HG03342 (cell line): Measurements from ENCODE around the gene SATB1.

ENCODE experiments used
- ATAC-seq: cut with Tn5 transposase; IDR thresholded peaks from one replicate; pipeline ENCODE4 v1.9.1; 2021; ENCODE audit warnings: mild to moderate bottlenecking, moderate library complexity; ENCODE audit not compliant: unreplicated experiment

The SATB1 gene

DNA sequence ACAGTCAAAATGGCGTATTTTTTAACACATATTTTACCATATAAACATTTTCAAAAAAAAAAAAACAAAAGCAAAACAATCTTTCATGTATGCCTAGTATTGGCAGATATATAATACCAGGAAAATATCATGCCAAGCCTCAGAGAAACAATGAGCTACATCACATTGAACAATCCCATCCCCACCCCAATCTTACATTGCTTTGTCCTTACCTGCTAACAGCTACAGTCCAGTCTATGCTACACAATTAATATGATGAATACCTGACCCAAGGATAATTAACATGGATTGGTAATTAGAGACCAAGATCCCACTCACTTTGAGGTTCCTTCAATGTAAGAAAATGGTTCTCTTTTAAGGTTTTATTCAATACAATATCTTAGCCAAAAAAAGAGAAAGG is 7.6 kb upstream of the SATB1 start:
- no peak for ATAC-seq

DNA sequence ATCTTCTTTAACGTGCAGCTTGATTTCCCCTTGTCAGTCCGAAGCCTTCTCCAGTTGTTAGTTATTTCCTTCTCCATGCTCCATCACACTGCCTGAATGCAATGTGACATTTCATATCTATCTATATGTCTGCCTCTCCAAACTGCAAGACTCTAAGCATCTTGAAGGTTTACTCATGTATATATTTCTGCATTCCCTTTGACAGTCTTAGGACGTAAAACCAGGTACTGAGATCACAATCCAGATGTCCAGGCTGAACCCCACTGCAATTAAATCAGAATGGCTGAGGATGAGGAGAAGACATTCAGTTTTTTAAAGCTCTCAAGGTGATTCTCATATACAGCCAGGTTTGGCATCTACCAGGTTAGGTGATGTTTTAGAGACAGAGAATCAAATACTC is 6.1 kb upstream of the SATB1 start:
- no peak for ATAC-seq

DNA sequence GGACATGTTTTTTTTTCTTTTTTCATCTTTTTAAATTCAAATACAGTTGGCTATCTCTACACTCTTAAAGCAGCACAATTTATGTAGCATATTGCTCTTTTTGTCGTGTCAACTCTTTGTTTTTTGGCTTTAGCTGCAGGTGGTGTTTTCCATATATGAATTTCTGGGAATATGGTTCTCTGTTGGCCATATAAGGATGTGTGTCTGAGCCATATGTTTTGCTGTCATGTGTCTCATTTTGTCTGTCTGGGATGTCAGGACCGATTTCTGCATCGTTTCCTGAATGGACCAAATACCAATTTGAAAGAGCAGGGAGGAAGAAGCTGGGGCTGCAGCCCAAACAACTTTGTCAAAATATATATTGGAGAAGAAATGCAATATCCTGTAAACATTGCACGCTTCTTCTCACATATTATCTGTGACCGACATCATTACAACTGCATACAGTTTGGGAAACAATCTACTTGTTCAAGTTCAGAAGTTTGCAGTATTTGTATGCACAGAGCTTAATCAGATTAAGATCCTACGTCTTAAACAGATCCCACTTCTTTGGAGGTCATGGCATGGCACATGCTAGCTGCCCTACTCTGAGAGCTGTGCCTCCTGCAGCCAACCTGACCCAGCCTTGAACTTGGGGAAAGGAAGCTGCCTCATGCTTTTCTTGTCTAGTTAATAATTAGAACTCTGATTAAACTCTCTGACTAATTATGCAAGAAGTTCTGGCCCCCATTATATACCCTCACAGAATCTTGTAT is 4.0 kb upstream of the SATB1 start:
- no peak for ATAC-seq

DNA sequence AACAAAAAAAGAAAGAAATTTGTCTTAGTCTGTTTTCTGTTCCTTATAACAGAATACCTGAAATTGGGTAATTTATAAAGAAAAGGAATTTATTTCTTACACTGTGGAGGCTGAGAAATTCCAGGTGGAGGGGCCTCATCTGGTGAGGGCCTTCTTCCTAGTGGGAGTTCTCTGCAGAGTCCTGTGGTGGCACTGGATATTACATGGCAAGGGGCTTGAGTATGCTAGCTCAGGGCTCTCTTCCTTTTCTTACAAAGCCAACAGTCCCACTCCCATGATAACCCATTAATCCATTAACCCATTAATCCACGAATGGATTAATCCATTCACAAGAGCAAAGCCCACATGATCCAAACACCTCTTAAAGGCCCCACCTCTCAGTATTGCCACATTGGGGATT is 2.9 kb upstream of the SATB1 start:
- no peak for ATAC-seq

DNA sequence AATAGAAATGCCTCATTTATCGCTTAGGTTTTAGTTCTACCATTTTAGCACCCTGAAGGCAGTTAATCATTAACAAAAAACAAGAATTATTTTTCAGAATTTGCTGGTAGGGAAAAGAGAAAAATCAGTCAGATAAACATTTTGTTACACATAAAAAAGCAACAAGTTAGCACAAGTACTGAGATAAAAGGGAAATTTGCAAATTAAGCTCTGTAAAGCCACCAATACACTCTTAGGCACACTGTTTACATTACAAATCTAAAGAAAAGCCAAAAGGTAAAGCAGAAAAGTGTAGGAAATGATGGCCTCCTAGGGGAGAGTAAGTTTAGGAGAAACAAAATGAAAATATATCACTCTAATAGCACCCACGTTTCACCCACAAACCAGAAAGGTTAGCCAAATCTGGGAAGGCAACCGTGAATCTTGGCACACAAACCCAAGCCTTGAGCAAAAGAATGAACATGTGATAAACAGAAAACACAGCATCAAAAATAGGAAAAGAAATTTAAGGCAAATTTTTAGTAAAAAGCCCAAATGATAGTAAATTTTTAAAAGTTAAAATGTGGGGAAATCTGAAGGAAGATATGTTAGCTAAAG is 1.6 kb upstream of the SATB1 start:
- ATAC-seq: no peak

DNA sequence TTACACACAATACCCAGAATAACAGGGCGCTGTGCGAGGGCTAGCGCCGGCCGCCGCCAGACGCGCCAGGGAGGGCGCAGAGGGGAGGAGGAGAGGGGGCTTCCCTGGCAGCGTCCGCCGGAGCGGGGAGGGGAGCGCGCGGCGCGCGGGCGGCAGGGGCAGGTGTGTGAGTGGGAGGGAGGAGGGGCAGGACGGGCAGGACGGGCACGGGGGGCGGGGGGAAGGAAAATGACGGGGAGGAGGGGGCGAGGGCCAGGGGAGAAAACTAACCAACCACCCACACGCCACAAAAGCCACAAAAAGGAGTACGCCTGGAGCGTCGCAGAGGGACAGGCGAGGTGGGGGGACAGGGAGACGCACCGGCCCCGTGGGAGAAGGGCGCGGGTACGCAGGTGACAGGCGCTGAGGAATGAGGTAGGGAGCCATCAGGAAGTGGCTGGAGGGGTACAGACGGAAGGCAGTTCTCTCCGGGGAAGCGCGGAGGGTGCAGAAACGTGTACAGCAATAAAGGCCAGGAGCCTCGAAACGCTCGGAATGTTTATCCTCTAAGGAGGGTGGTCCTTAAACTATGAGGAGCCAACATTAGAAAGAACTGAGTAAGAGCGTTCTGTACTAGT is 610 bp upstream of the SATB1 start:
- ATAC-seq: no peak

DNA sequence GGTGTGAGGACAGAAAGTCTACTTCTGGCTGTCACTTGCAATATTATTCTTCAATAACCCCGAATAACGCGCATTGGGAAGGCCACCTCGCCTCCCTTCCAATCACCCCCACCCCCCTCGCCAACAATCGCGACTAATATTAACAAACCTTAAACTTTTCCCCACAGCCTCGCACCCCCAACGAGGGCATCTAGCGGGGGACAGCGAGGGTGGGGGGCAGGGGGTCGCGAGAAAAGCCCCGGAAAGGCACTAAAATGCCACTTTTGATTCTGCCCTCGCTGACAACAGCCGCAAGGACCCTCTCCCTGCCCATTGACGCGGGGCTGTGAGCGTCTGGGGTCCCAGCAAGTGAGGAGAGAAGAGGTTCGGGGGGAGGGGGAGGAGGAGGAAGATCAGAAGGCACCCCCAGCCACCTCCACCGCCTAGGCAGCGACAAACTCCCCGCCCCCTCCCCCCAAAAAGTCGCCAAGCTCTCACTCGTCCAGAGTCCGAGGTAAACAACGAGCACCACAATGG is 868 bp downstream of the SATB1 start:
- no peak for ATAC-seq

DNA sequence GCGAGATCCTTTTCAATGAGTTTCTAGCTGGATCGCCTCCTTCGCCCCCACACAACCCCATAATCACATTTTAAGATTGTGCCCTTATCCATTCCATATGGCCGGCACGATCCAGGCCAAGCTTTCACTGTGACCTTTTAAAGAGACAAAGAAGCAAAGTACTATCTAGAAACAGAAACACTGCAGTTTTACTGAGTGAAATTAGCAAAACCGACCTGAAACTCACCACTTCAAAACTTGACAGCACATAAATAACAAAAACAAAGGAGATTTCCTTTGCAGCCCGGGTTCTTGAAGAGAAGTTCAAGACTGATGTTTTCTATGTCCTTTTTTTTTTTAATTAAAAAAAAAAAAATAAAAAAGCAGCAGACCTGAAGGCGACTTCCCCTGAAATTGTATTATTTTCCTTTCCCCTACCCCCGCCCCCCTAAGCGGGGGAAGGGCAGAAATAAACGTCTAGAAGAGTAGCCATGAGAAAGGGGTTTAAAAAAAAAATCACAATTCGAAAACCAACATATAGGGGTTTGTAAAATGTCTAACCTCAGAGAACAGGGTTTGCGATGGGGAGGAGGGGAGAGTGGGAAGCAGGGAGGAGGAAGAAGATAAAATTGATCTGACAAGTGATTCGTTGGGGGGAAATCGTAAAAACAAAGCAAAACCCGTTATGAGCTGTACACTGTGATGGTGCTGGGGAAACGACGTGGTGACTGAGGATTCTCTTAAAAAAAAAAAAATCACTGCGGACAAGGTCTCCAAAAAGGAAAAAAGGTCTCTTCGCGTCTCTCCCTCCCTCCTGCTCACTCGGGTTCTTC is 1.5 kb downstream of the SATB1 start:
- peak; percentile 81 for ATAC-seq

DNA sequence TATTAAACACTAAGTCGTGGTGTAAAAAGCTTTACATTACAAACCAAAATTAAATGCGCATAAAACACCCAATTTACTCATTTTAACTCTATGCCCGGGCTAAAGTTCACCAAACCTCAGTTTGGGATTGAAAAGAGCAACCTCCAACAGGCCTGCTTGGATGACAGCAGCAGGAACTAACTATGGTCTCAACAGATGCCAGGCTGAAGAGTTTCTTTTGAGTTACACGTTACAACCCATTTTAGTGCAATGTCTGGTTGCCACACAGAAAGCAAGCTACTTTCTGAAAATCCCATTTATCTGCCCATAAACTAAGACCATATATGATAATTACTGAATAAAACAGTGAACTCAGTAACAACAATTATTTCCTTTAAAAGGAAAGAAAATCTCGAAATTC is 2.2 kb downstream of the SATB1 start:
- no peak for ATAC-seq

DNA sequence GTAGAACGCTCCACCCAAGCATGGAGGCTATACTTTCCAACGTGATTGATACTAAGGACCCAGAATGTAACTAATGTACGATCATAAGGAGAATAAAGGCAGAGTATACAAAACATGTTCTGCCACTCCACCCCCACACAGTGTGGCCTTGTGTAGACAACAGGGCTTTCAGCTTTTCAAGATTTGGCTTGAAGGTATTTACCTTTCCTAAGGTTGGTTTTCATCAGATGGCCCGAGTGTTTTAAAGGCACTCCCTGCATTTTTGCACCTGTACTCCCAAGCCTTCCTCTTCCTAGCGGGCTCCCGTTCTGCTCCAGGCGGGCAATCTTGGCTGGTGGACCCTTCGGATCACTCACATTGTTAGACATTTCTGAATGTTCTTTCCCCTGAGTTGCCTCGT is 4.6 kb downstream of the SATB1 start:
- no peak for ATAC-seq

DNA sequence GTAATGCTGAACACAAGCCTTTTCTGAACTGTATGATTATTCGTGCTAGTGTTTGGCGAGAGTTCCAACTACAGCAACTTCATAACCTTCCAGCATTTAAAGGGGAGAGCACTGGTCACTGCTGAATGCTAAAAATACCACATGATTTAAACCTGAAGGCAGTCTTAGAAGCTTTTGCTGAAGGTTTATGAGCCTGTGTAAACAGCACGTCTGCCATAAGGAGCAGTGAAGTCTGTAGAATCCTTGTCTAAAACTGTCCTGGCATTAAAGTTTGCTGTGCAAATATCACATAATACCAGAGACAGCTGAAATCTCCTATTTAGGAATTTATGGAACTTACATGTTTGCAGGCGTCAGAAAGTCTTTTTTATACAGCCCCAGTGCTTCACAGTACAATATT is 5.9 kb downstream of the SATB1 start:
- ATAC-seq: no peak

DNA sequence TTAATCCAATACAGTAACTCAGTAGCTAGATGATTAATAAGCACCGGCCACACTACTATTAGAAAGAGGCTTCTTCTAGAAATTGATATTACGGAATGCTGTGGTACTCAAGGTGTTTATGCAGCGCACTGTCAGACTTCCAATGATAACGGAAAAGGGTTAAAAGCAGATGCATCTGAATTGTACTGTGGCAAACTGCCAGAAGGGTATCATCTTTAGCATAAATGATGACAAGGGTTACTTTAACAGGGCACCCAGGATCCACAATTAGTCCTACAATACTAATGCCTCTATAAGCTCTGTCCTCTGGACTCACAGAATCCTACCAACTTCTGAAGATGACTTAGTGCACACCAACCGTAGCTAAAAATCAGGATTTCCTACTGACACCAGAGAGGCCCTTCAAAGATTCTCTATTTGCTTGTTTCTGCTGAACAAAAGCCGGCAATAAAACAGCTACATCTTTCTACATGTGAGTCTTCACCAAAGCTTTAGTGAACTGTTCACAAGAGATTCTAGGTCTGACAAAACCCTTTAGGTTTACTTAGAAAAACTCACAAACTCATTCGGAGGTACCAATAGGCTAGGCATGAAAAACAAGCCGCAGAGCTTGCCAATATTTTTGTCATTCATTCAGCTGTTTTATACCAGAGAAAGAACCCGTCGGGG is 7.1 kb downstream of the SATB1 start:
- no peak for ATAC-seq

DNA sequence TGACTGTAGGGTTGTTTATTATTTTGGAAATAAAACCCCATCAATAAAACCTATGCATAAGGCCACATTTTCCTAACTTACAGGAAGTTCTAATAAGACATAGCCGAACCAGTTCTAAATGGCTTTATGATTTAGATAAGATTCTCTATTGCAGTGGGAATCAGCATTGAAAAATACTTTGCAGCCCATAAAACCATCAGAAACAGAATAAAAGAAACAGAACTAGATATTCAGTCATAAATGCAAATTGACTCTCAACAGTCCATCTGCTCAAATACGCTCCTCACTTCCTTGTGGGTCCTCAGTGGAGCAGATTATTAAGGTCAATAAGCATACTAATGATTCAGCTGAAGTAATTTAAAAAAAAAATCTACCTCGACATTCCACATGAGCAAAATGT is 8.8 kb downstream of the SATB1 start:
- no peak for ATAC-seq

DNA sequence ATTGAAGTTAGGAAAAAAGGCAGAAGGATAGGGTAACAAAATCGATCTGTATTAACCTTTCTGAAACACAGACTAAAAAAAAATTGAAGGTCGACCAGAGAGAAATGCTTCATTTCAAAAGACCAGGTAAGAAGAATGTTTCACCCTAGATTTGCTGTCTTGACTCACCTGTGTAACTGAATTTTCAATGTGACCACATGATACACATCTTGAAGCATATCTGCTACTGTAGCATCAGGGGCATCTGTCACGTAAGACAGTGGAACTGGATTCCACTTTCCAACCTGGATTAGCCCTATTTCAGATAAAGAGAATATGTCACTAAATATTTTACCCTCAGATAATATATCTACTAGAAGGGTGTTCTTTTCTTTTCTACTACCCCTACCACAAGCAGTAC is 9.3 kb downstream of the SATB1 start:
- no peak for ATAC-seq

DNA sequence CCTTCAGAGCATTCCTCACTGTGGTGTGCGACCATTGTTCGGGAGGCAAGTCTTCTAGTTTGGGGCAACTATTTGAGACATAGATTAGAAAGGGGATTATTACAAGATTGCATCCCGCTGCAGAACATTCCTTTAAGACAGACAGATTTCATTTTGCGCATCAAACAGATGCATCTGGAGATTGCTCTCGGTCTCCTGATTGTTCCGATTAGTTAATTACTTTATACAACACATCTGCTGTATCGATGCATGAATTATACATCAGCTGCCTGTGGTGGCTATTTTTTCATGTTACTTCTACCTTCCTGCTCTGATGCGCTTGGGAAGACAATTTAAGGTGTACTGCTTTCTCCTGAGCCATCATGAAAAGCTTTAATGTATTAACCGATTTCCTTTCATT is 10.0 kb downstream of the SATB1 start:
- no peak for ATAC-seq

DNA sequence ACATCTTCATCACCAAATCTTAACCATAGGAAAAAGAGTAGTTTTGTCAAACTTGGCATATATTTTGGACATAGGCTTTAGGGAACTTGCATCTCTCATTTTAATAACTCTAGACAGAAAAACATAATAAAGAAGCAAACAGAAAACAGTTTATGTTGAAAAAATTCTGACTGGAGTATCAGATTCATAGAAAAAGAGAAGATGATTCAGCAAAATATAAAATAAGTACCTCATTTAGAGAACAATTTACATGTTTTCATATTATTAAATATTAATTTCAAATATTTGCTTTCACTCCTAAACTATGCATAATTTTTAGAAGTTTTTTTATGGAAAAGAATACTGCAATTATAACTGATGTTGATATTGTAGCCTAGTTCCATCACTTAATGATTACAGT is 12.5 kb downstream of the SATB1 start:
- no peak for ATAC-seq

DNA sequence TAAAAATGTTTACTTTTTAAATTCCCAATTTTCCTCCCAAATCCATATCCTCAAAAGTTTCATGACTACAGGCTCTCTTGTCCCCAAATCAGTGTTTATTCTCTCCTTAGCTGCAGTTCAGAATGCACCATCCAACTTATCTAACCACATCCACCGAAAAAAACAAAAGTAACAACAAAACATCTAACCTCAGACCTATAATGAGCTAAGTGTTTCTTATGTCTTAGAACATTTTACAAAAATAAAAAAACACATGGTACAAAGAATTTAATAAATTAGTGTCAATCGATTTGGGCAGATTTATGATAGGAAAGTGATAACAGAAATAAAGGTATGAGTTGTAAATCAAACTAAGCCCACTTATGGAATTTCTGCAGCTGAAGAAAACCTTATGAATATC is 13.6 kb downstream of the SATB1 start:
- ATAC-seq: no peak

DNA sequence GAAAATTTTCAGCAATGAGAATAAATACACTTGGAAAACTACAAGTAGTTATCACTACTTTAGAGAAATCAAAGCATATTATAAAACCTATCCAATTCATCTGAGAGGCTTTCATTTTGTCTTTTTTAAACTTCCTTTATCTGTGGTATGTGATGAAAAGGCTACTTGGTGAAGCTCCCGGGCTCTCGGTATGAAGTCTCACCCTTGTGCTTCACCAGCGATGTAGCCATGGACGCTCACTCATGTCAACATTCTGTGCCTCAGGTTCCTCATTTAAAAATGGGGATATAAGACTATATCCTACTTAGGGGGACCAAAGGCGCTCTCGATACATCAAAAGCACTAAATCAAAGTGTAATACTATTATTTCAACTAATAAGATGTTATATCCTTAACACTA is 14.9 kb downstream of the SATB1 start:
- ATAC-seq: no peak

DNA sequence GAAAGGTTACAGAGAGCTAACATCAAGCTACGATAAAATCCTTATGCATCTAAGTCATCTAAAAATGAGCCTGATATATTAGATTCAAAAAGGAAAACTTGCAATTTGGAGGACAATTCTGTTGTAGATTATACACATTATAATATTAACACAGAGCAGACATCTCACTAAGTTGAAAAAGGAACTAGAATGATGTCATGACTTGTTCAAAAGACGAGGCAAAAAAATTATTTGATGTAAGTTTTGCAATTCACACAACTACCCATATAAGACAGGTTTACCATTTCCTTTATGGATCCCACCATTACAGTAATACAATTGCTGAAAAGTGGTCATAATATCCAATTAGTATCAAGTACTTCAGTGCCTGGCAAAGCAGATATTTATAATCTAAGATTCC is 15.9 kb downstream of the SATB1 start:
- ATAC-seq: no peak

DNA sequence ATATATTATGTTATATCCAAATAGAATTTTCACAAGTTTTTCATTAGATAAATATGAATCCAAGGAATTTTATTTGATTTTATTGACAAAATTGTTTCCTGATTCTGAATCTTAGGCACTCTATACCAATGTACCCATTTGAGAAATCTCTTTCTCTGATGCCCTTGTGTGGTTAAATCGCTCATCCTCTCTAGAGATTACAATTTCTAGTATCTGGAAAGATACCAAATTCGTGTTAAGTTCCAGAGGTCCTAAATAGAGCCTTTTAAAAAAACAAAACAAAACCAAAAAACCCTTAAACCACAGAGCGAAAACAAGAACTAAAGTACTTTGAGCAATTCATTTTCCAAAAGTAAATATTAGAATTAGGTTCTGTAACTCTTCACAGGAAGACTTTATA is 20.0 kb downstream of the SATB1 start:
- ATAC-seq: no peak

DNA sequence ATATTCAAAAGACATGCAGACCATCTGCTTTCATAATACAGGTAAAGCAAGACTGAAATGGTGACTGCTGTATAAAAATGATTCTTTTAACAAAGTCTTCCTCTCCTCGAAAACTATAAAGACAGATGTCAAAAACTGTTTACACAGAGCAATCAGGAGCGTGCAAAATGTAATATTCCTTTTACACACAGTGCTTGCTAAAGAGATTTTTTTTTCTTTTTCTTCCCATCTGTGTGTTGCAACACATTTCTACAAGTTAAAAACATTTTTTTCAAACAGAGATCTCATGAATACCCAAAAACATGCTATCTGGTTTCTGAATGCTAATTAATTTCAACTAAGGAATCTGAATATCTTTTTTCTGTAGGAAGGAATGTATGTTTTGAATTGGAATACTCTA is 22.1 kb downstream of the SATB1 start:
- ATAC-seq: no peak
